Endothelial cell of umbilical vein (primary cell): ENCODE results near the gene FOXN1. TPM values are rescaled to one million over a fixed set of nuclear protein-coding genes. Genes with fewer than 3 reads are reported as not detected.
A peak's percentile ranks its signal among the peaks of the same experiment; 100 is the strongest.

Experiments used
- BruUV-seq: library from RNA; stranded (reverse); fragments of 400-500 nt; replicated peaks from 2 replicates; lab custom pipeline; 2021; lab: Mats Ljungman, UMichigan
- CTCF ChIA-PET: fragments of 300-600, 350-600 bp; sonication (Branson Sonifier 250); formaldehyde crosslinking; loops from one replicate; lab custom pipeline; 2021; ENCODE audit warnings: antibody characterized with exemption, inconsistent platforms; lab: Charles Lee
- POLR2A ChIA-PET: fragments of 300-600, 350-600 bp; sonication (Branson Sonifier 250); formaldehyde crosslinking; loops from one replicate; lab custom pipeline; 2021; ENCODE audit warnings: antibody characterized with exemption, inconsistent platforms; lab: Charles Lee
- DNase-seq: peaks from one replicate; pipeline ENCODE4 v3.0.0-alpha.2; 2011; ENCODE audit warnings: low read depth, low spot score
- FAIRE-seq: peaks from 2 replicates; lab custom pipeline; 2011; peaks lifted over from hg19 to GRCh38; lab: Jason Lieb, UNC
- H2AFZ ChIP-seq: 2 replicates; pipeline ENCODE4 v1.6.0; 2012; ENCODE audit warnings: low read depth, low read length, control low read depth, inconsistent platforms
- H3K27ac ChIP-seq: 2 replicates; pipeline ENCODE4 v1.5.1; 2011; ENCODE audit warnings: low read depth, mild to moderate bottlenecking, control low read depth, low read length, moderate library complexity; ENCODE audit not compliant: insufficient read depth
- H3K27me3 ChIP-seq, 2 experiments: 2 replicates each; pipeline versions ENCODE4 v1.6.0 to v1.6.1; 2011; ENCODE audit warnings: low read length in 2 of 2, mixed read lengths in 1 of 2; ENCODE audit not compliant: control insufficient read depth in 2 of 2, insufficient read depth in 2 of 2
- H3K36me3 ChIP-seq, 2 experiments: 2 replicates in 1 of 2; 3 replicates in 1 of 2; pipeline ENCODE4 v1.5.1; 2011; ENCODE audit warnings: low read length in 2 of 2, mild to moderate bottlenecking in 1 of 2, moderate library complexity in 1 of 2; ENCODE audit not compliant: control insufficient read depth in 2 of 2, insufficient read depth in 2 of 2; ENCODE audit errors: extremely low read depth in 1 of 2
- H3K4me1 ChIP-seq: 3 replicates; pipeline ENCODE4 v1.5.1; 2011; ENCODE audit warnings: mild to moderate bottlenecking, low read length; ENCODE audit not compliant: control insufficient read depth, insufficient read depth; ENCODE audit errors: extremely low read depth
- H3K4me2 ChIP-seq: 2 replicates; pipeline ENCODE4 v1.6.1; 2011; ENCODE audit warnings: low read length, control low read depth, mixed read lengths; ENCODE audit not compliant: insufficient read depth
- H3K4me3 ChIP-seq, 3 experiments: fragments of 200-600 bp in 1 of 3; sonication (generic), shearing (Covaris generic) in 1 of 3; replicated peaks in 1 of 3; 2 replicates each; pipeline ENCODE4 v1.5.1; 2011 to 2016; ENCODE audit warnings: control low read depth in 3 of 3, low read length in 3 of 3, mild to moderate bottlenecking in 2 of 3, inconsistent platforms in 1 of 3, low read depth in 1 of 3, moderate library complexity in 1 of 3; ENCODE audit not compliant: insufficient read depth in 1 of 3
- H3K79me2 ChIP-seq: 2 replicates; pipeline ENCODE4 v1.6.0; 2012; ENCODE audit warnings: low read length, inconsistent platforms; ENCODE audit not compliant: control insufficient read depth, insufficient read depth
- H3K9ac ChIP-seq: replicated peaks from 2 replicates; pipeline ENCODE3; 2011; ENCODE audit warnings: low read length, control low read depth; ENCODE audit not compliant: insufficient read depth; ENCODE audit errors: extremely low read depth
- H3K9me1 ChIP-seq: replicated peaks from 3 replicates; pipeline ENCODE4 v1.6.0; 2011; ENCODE audit warnings: mild to moderate bottlenecking, low read length; ENCODE audit not compliant: control insufficient read depth, insufficient read depth; ENCODE audit errors: extremely low read depth
- H3K9me3 ChIP-seq: replicated peaks from 2 replicates; pipeline ENCODE4 v1.5.1; 2012; ENCODE audit warnings: low read length, inconsistent platforms; ENCODE audit not compliant: control insufficient read depth, insufficient read depth
- H4K20me1 ChIP-seq: replicated peaks from 2 replicates; pipeline ENCODE3; 2011; ENCODE audit warnings: mild to moderate bottlenecking, low read length; ENCODE audit not compliant: control insufficient read depth, insufficient read depth; ENCODE audit errors: extremely low read depth
- CTCF ChIP-seq, 2 donors: IDR thresholded peaks; 1 replicate in 1 of 2; 2 replicates in 1 of 2; pipeline ENCODE4 v1.5.1; 2011; ENCODE audit warnings: low read length in 2 of 2, mild to moderate bottlenecking in 2 of 2, moderate library complexity in 2 of 2, control low read depth in 1 of 2, inconsistent platforms in 1 of 2, low read depth in 1 of 2; ENCODE audit not compliant: insufficient read depth in 1 of 2; ENCODE audit errors: extremely low read depth in 1 of 2
- EZH2 ChIP-seq: IDR thresholded peaks from 2 replicates; pipeline ENCODE4 v1.6.1; 2012; ENCODE audit warnings: borderline replicate concordance, low read depth, mild to moderate bottlenecking, moderate library complexity, low read length, inconsistent platforms; ENCODE audit not compliant: severe bottlenecking
- JUN ChIP-seq: IDR thresholded peaks from 2 replicates; pipeline ENCODE4 v1.6.1; 2011; ENCODE audit warnings: borderline replicate concordance, low read depth; ENCODE audit not compliant: insufficient read length, insufficient read depth
- MYC ChIP-seq: IDR thresholded peaks from one replicate; pipeline ENCODE4 v1.6.1; 2011; ENCODE audit warnings: mild to moderate bottlenecking, low read depth, low read length
- POLR2A ChIP-seq: IDR thresholded peaks from 2 replicates; pipeline ENCODE4 v1.6.1; 2012; ENCODE audit warnings: low read depth, mild to moderate bottlenecking, control low read depth, low read length
- dilution Hi-C: fragments of 300-500 bp; cut with MboI; formaldehyde crosslinking; loops from one replicate; pipeline ENCODE4 v1.15.0; 2019; ENCODE audit warnings: low sequenced_read_pairs; ENCODE audit not compliant: extremely low pct_ligation_motif_present
- intact Hi-C: fragments of 100-400 bp; cut with micrococcal nuclease; formaldehyde crosslinking; loops from one replicate; pipeline ENCODE4 v1.10.0; 2022
- polyA plus RNA-seq, 4 experiments: library from polyadenylated mRNA; depleted of rRNA in 3 of 4; stranded (reverse) in 3 of 4; unstranded in 1 of 4; fragments of >200 nt; gene quantifications; 2 replicates each; pipeline versions ENCODE4 v1.2.1 to v1.2.3, GENCODE V29; 2011 to 2012; ENCODE audit warnings: missing spikeins in 1 of 4
- total RNA-seq: library from RNA; stranded (reverse); gene quantifications from 2 replicates; pipeline ENCODE4 v1.2.3, GENCODE V29; 2021
- TF ChIP-seq, protein P1 (sequence below): IDR thresholded peaks from 2 replicates; pipeline ENCODE4 v1.6.1; 2011; ENCODE audit not compliant: insufficient read depth, insufficient read length

Gene FOXN1
- total and polyA plus RNA-seq, 2 donors (not counting 3 experiments of a cell fraction or from before 2014, with no cell fraction given) = not detected

DNA sequence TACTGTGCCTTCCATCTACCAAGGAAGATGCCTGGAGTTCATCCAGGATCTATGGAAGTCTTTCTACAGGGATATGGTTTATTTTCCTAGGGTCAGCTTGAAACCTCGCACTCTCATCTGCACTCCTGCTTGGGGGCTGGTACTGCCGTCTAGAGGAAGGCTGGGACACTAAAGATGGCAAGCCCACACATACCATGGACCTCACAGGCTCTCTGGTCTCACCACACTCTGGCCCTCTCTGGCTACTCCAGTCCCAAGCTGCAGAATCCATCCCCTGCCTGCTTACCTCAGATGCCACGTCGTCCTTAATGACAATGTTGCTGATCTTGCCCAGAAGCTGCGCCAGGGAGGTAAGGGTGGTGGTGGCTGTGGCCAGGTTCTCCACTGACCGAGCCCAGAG lies 48.4 kb downstream of the FOXN1 start:
- FAIRE-seq (no peak), DNase-seq (peak; percentile 34)
- Histone ChIP-seq H3K4me3 (no peak overlapping the region), H3K9me1 (no peaks in the 10 kb centered on the region), H3K79me2 (no peaks in the 10 kb centered on the region), H3K9ac (no peak overlapping the region), H2AFZ (no peak overlapping the region), H3K36me3 (peaks cover 4 to 16% of the 10 kb centered on the region in 2 experiments), H3K27me3 (no peaks in the 10 kb centered on the region), H3K27ac (no peak overlapping the region), H3K4me1 (peaks cover 6% of the 10 kb centered on the region), H3K9me3 (no peaks in the 10 kb centered on the region), H4K20me1 (no peaks in the 10 kb centered on the region), H3K4me2 (no peak overlapping the region)
- dilution Hi-C loops (no loop called here), intact Hi-C loops (no loop called here)
- ChIA-PET POLR2A (no interaction called here), CTCF (interaction anchor here (1.3 to 1.5 kb wide), 2 partner anchors 14 to 16 kb away, joined by 3 to 4 read pairs; partner anchors contain the start of gene PIGS)
- TF ChIP-seq, protein P1, sequence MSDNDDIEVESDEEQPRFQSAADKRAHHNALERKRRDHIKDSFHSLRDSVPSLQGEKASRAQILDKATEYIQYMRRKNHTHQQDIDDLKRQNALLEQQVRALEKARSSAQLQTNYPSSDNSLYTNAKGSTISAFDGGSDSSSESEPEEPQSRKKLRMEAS = no peak
- peak; percentile 5 to 66 for TF ChIP-seq CTCF (IDR thresholded peaks at IDR 0.05; ENCODE audit: extremely low read depth in 1 of 2, insufficient read depth in 1 of 2, low read depth in 1 of 2, low read length in 2 of 2)
- TF ChIP-seq EZH2 = no peak
- no TSS peak for BruUV-seq

DNA sequence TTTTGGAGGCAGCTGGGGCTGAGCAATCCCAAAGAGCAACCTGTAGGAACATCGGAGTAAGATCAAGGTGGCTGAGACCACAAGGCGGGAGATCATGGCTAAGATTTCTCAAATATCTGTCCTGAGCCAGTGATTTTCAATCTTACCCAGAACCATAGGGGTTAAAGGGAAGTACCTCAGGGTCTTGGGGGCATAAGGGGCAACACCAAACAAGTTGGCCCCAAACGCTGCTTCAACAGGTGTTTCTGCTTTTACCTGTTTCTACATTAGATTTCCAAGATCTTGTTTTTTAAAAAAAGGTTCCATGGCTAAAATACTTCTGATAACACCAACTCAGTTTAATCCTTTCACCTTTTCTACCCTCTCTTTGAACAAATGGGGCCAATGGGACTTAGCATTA lies 48.9 kb downstream of the FOXN1 start:
- no peak overlapping the region for H2AFZ ChIP-seq
- no peaks in the 10 kb centered on the region for H3K9me3 ChIP-seq
- H3K4me3 ChIP-seq = no peak overlapping the region
- CTCF ChIA-PET = interaction anchor here (1.3 to 1.5 kb wide), 2 partner anchors 15 to 16 kb away, joined by 3 to 4 read pairs; partner anchors contain the start of gene PIGS
- FAIRE-seq (no peak), DNase-seq (no peak)
- no peaks in the 10 kb centered on the region for H4K20me1 ChIP-seq
- dilution Hi-C loops = no loop called here
- no peak overlapping the region for H3K27ac ChIP-seq
- H3K27me3 ChIP-seq = no peaks in the 10 kb centered on the region
- no peak overlapping the region for H3K4me2 ChIP-seq
- BruUV-seq = no TSS peak
- H3K36me3 ChIP-seq = peaks cover 8 to 16% of the 10 kb centered on the region in 2 experiments
- TF ChIP-seq POLR2A (no peak), JUN (no peak), MYC (no peak)
- POLR2A ChIA-PET = no interaction called here
- no peak overlapping the region for H3K9ac ChIP-seq
- peaks cover 6% of the 10 kb centered on the region for H3K4me1 ChIP-seq
- H3K79me2 ChIP-seq = no peaks in the 10 kb centered on the region
- intact Hi-C loops = no loop called here
- H3K9me1 ChIP-seq = no peaks in the 10 kb centered on the region
